EH (cell line): ENCODE data around the gene SYTL2.
"Not testable (repeated sequence)": the region's sequence is repeated elsewhere in the genome, so short reads cannot be mapped to it uniquely, and the experiment has no call there.

Experiments
- DNase-seq: peaks from one replicate; pipeline ENCODE4 v3.0.0-alpha.2; 2015; ENCODE audit warnings: low read depth

SYTL2 gene

GRCh38 chr11:85685125-85685819, 125.7 kb downstream of the SYTL2 start:
- no peak for DNase-seq

DNA sequence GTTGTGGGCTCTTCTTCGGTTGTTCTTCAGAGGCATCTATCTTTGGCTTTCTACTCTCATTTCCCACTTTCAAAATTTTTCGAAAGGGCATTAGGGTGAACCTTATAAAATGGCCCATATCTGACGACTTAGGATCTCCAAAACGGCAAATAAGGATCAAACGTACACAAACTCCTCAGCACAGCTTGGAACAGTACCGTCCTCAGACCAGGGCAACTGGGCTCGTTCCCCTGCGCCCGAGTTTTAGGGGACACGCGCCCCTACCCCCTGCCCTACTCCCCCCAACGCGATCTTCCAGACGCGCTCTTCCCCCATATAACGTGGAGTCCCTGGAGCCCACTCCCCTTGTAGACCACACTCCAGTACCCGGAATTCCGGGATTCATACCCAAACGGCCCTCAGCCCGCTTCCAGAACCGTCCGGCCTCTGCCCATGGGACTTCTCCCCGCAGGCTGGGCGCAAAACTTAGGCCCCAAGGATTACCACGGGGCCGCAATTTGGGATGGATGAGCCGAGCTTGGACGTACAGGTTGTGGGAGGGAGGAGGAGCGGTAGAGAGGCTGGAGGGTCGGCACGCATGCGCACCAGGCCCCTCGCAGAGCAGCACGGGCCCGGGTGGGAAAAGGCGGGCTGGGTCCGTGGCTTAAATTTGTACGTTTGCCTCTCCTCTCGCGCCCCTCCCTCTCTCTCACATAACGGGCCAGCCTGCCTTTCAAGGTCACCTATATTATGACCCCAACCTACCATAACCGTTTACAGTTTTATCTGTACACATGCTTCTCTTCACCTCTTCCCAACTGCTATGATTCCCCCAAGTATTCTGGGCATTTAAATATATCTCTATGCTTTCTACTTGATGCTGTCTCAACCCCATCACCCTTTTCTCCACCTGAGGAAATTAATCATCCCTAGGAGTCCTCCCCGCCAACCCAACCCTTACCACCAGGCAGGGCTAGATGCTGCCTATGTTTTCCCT, 128.3 kb downstream of the SYTL2 start:
- DNase-seq: peak; percentile 58

- DNase-seq: no peak
These were observed 130.0 kb downstream of the SYTL2 start for GRCh38 chr11:85680897-85681296.

- no peak for DNase-seq
These were observed 131.4 kb downstream of the SYTL2 start for GRCh38 chr11:85679576-85679975.

GRCh38 chr11:85673393-85673792, 137.5 kb downstream of the SYTL2 start:
- DNase-seq: no peak

GRCh38 chr11:85672105-85672902, 138.6 kb downstream of the SYTL2 start:
- DNase-seq: no peak

GRCh38 chr11:85670949-85671663, 139.8 kb downstream of the SYTL2 start:
- not testable (repeated sequence) for DNase-seq

GRCh38 chr11:85668157-85668556, 142.8 kb downstream of the SYTL2 start:
- no peak for DNase-seq

DNA sequence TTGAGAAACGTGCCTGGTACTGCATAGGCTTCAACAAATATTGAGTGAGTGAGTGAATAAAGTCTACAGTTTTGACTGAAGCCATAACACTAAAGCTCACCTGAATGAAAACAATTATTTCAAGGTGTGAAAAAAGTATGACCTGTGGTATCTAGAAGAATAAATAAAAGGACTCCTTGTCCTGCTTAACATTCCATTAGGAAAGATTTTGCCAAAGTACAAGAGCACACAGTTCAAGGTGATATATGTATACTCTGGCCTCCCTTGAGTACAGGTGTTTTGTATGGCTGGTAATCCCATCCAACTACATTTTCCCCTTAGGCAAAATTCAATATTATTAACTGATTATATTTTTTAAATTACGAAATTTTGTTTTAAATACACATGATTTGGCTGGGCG, 144.3 kb downstream of the SYTL2 start:
- no peak for DNase-seq

GRCh38 chr11:85665733-85666132, 145.2 kb downstream of the SYTL2 start:
- no peak for DNase-seq

DNA sequence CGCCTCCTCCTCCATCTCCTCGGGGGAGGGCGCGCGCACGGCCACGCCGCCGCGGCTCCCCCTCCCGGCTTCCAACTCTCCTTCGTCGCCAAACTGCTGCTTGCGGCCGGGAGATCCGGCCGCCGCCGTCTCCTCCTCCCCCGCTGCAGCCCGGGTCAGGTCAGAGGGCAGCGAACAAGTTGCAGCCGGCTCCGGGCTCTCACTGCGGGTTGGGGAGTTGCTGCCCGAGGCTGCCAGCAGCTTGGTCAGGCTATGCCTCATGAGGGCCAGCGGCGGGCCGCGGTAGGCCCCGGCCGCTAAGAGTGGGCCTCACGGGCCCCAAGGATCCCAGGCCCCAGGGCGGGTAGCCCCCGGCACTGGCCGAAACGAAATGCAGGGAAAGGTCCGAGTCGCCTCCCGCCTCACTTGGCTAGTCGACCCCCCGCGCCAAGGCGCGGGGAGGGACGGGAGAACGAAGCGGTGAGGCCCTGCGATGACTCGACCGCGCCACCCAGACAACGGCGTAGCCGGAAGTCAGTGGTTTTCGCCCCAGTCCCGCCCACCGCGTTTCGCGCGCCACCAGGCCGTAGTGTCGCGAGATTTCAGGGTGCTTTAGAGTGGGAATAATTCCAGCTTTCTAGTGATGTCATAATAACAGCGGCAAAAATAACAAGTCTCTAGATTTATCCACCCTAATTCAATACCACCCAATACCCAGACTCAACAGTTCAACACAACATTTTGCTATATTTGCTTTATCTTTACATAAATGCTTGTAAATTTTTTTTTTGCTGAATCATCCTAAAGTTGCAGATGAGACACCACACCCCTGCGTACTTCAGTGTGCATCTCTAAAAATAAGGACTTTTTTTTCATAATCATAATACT, 146.1 kb downstream of the SYTL2 start, which contains the start of gene CREBZF:
Gene CREBZF (minus strand): TSS at position 515 of the 867 bp plus-strand sequence. CDS start 254 bp downstream, at position 261.
- peak; percentile 93 for DNase-seq

DNA sequence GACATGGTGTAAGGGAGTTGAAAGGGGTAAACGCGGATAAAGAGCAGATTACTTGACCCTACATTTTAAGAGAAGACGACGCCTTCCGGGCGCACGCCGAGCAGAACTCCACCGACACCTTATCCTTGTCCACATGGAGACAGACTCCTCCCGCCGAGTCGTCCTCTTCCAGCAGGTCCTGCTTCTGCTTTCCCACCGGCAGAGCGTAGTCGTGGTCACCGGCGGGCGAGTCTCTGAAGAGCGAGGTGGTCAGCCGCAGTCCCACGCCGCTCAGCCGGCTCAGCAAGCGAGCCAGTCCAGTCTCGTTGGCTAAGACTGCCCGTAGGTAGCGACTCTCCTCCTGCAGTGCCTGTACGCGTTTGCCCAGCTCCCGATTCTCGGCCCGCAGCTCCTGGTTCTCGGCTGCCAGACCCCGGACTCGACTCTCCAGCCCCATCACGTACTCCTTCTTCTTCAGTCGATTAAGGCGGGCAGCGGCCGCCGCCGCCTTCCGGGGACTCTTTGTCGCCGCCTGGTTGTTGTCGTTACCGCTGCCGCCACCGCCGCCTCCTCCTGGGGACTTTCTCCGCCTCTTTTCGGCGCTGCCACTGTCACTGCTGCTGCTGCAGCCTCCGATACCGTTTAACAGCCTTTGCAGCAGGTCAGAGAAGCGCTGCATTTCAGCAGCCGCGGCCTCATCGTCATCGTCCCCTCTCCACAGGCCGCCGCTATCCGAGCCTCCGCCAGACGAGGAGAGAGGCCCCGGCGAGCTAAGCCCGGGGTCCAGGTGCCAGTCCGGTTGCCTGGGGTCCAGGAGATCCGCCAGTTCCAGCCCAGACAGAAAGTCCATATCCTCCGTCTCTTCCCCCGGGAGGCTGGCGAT, 147.0 kb downstream of the SYTL2 start:
- DNase-seq: peak; percentile 75

GRCh38 chr11:85663080-85663752, 147.7 kb downstream of the SYTL2 start:
- DNase-seq: peak; percentile 17

DNA sequence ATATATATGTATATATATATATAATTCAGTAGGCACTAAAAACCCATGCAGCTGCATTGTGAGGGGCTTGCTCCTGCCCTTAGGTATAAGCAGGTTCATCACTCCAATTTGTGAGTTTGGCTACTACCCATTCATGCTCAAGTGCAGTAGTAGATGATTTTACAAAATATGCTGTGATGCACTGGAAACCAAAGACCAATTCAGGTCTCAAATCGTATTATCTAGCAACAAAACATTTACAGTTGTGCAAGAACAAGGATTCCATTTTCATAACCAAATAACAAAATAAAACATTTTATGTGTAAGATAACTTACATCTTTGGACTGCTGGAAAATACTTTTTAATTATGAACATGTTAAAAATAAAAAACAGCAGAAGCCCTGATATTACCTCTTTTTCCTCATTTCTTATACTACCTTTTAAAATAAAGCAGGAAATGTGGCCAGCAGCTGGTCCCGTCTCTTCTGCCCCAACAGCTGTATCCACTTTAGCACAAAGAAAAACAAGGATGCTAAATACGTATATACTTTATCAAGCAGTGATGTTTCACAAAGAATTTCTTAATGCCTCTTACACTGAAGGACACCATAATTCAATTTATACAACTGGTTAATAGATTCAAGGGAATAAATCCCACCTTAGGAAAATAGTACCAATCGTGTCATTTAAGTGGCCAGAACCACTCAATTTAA, 148.8 kb downstream of the SYTL2 start:
- DNase-seq: peak; percentile 34

DNA sequence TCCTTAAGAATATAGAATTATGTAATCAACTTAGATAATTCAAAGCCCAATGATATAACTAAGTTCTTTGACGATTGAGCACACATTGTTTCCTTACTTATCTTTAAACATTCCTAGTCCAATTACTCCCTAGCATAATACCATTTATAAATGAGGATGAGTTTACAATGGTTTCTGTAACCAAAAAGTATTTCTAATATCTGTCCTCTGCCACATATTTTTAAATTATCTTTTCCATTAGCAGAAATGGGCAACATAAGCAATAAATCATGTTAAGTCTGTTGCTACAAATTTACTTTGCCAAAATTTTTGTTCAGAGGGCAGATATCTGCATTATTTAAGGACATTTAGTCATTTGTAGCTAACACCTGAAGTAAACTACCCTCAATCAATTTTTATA, 152.8 kb downstream of the SYTL2 start:
- no peak for DNase-seq

DNA sequence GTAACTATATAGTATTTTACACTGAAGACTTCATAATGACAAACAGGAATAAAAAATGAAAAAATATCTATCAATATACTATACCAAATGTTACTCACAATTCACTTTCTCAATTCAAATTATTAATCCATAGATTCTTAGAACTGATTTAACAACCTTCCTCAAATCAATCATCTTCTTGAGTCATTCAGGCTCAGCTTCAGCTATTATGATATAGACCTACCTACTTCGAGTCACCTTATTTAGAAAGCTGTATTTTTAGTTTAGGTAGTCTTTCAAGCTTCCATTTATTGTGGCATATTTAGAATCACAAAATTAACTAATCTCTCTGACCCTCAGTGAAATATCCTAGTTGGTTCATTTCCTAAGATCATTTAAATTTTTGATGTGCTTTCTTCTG, 154.2 kb downstream of the SYTL2 start:
- DNase-seq: no peak

DNA sequence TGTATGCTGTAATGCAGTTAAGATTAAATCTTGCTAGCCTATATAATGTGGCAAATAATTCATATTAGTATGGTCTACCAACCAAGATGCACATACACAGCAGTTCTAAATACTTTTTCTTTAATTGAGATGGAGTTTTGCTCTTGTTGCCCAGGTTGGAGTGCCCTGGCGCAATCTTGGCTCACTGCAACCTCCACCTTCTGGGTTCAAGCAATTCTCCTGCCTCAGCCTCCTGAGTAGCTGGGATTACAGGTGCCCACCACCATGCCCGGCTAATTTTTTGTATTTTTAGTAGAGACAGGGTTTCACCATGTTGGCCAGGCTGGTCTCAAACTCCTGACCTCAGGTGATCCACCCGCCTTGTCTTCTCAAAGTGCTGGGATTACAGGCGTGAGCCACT, 156.6 kb downstream of the SYTL2 start:
- DNase-seq: not testable (repeated sequence)

- no peak for DNase-seq
These were observed 158.0 kb downstream of the SYTL2 start for GRCh38 chr11:85652786-85653447.
